ENCODE results near the gene TBC1D19. TPM values are rescaled to one million over a fixed set of nuclear protein-coding genes. Genes with fewer than 3 reads are reported as not detected.

The TBC1D19 gene
- polyA plus RNA-seq, 1 experiment = 8.3 TPM

DNA sequence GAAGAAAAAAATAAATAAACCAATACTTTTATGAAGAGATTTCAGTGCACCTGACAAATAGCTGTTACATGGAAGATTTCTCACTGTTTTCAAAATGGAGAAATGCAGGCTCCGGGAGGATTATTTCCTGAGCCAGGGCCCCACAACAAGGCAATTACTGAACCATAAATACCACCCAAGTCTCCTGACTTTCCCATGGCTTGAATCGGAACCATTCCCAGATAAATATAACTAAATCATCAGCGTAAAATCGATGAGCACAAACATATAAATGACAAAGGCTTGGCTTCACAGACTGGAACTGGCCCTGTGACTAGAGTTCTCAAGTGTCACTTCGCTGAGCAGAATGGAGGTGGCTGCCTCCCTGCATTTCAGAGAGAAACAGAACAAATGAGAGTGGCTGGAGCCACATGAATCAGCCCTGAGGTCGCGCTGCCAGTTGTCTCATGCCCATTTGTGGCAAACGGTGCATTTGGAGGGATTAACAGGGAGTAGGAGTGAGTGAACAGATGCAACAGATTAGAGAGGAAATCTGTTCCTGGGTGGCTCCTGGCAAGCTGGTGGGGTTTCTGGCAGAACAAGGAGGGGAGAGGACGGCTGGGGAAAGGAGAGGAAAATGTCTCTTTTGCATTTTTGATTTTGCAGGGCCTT lies 219.5 kb downstream of the TBC1D19 start:
- Histone ChIP-seq H3K36me3 (ENCODE audit: control insufficient read depth, insufficient read depth, low read length) (no peaks in the 10 kb centered on the region), H3K4me3 (ENCODE audit: low read depth, low read length) (no peak overlapping the region), H3K27me3 (ENCODE audit: control insufficient read depth, insufficient read depth, low read length) (no peaks in the 10 kb centered on the region)
- CTCF ChIA-PET = no interaction called here
- POLR2A ChIA-PET = no interaction called here
- DNase-seq (ENCODE audit: low read depth) = no peak
- TF ChIP-seq, protein P1, sequence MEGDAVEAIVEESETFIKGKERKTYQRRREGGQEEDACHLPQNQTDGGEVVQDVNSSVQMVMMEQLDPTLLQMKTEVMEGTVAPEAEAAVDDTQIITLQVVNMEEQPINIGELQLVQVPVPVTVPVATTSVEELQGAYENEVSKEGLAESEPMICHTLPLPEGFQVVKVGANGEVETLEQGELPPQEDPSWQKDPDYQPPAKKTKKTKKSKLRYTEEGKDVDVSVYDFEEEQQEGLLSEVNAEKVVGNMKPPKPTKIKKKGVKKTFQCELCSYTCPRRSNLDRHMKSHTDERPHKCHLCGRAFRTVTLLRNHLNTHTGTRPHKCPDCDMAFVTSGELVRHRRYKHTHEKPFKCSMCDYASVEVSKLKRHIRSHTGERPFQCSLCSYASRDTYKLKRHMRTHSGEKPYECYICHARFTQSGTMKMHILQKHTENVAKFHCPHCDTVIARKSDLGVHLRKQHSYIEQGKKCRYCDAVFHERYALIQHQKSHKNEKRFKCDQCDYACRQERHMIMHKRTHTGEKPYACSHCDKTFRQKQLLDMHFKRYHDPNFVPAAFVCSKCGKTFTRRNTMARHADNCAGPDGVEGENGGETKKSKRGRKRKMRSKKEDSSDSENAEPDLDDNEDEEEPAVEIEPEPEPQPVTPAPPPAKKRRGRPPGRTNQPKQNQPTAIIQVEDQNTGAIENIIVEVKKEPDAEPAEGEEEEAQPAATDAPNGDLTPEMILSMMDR (IDR thresholded peaks at IDR 0.05; ENCODE audit: insufficient read depth, low read depth, low read length) = no peak

- no peaks in the 10 kb centered on the region for H3K27me3 ChIP-seq (ENCODE audit: control insufficient read depth, insufficient read depth, low read length)
- ChIA-PET POLR2A (no interaction called here), CTCF (interaction anchor here (1.1 kb wide), 1 partner anchor 274 kb away, joined by 3 read pairs; no protein-coding TSS in a partner anchor)
- H3K4me3 ChIP-seq (ENCODE audit: low read depth, low read length) = no peak overlapping the region
- TF ChIP-seq, protein P1 (IDR thresholded peaks at IDR 0.05; ENCODE audit: insufficient read depth, low read depth, low read length) = no peak
- DNase-seq (ENCODE audit: low read depth) = no peak
- H3K36me3 ChIP-seq (ENCODE audit: control insufficient read depth, insufficient read depth, low read length) = no peaks in the 10 kb centered on the region
Measured at GRCh38 chr4:26804451-26804850, 220.6 kb downstream of the TBC1D19 start.

- no peak overlapping the region for H3K4me3 ChIP-seq (ENCODE audit: low read depth, low read length)
- H3K36me3 ChIP-seq (ENCODE audit: control insufficient read depth, insufficient read depth, low read length) = no peaks in the 10 kb centered on the region
- CTCF ChIA-PET = interaction anchor here (1.1 kb wide), 1 partner anchor 274 kb away, joined by 3 read pairs; no protein-coding TSS in a partner anchor
- POLR2A ChIA-PET = no interaction called here
- no peaks in the 10 kb centered on the region for H3K27me3 ChIP-seq (ENCODE audit: control insufficient read depth, insufficient read depth, low read length)
- no peak for DNase-seq (ENCODE audit: low read depth)
- TF ChIP-seq, protein P1 (IDR thresholded peaks at IDR 0.05; ENCODE audit: insufficient read depth, low read depth, low read length) = no peak
Measured at GRCh38 chr4:26804925-26805324, 221.0 kb downstream of the TBC1D19 start.

Small RNAs within 50 kb of the gene (small RNA-seq; reads per million reads assigned to genes)
- gene RF00284 (ENCODE audit: insufficient read length, low read depth, low replicate concordance) = not detected

Other genes with a start within 250 kb of the TBC1D19 start
- gene CCKAR, start 93.6 kb upstream of the TBC1D19 start, polyA plus RNA-seq (2011; rRNA removed) = 0.12 and 0.17 TPM in 2 replicates